GM21528 (cell line): ENCODE results near the gene CHD2.

Source experiments
- ATAC-seq: cut with Tn5 transposase; IDR thresholded peaks from one replicate; pipeline ENCODE4 v1.9.1; 2021; ENCODE audit warnings: mild to moderate bottlenecking, moderate library complexity; ENCODE audit not compliant: unreplicated experiment, low FRiP score

Gene CHD2

DNA sequence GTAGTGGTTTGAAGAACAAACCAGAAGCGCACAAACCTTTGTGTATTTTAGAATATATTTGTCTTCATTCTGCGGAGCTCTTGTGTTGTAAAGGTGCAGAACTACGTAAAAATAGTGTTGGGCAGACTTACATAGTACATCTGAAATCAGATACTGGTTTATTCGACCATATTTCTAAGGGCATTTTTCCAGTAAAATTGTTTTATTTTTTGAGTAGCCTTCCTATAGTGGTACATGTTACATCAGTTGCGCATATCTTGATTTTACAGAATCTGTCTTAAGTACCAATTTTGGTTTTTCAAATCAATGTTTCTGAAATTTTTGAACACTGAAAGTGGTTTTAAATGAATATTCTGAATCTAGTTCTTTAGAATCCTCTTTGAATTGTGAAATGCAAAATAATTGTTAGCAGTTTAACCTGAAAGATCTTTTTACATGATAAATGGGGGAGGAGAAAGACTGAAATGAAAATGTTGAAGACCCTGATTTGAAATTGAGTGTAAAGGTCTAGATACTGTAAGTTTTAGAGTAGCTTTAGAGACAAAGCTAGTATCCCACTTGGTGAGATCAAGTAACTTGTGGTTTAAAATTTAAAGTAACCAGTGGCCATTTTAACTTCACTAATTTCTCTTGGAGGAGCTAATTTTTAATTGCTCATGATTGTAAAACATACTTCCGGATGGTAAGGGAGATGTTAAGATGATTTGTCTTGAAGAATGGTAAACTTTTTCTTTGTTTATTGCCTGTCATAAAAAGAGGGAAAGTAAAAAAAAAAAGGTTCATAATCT lies 15.5 kb upstream of the CHD2 start:
- no peak for ATAC-seq

GRCh38 chr15:92885224-92886041 lies 14.7 kb upstream of the CHD2 start:
- no peak for ATAC-seq

DNA sequence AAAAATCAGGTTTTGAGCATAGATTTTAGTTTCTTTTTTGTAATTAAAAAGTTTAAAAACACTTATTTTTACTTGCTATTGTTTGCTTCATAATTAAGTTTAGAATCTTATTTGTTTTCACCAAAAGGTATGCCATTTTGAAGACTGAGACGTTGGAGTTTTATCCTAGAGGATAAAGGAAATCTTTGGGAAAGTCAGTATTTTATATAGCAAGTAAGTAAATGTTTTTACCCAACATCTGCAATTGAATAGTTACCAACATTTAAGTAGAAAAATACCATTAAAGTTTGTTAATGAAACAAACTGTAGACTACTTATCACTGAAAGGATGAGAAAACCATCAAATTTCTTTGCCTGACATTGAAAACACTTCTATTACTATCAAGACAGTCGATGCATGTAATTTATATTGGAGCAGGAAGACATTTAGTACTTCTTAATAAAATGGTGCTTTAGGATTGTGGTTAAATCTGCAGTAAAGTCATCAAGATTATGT lies 14.0 kb upstream of the CHD2 start:
- ATAC-seq: no peak

DNA sequence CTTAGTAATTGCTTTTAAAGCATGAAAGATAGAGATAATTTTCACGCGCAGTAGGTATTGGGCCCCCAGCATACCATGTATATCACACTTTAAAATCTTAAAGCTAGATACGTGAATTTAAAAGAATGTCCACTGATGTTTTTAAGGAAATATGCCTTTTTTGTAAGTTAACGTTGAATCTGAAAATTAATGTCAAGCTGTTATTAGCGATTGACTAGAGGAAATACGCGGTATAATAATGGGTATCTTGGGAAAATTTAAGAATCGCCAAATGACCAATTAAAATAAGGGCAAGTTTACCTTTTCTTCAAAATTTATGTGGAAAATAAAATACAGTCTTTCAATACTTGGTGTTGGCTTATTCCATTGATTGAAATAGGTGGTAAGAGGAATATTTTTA lies 13.3 kb upstream of the CHD2 start:
- no peak for ATAC-seq

DNA sequence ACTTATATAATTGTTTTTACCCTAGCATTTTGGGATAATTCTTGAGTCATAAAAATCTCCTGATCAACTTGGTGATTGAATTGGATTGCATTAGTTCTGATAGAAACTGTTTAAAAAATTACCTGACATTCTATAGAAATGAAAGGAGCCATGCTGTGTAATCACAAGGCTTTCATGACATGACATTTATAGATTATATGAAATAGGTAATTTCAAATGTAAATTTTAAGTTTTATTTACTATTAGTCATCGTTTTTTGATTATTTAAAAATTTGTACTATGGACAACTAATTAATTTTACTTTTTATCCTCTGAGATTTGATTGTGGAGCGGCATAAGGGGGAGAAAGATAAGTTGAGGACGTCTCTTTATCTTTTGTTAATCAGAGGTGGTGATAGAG lies 12.3 kb upstream of the CHD2 start:
- ATAC-seq: no peak

DNA sequence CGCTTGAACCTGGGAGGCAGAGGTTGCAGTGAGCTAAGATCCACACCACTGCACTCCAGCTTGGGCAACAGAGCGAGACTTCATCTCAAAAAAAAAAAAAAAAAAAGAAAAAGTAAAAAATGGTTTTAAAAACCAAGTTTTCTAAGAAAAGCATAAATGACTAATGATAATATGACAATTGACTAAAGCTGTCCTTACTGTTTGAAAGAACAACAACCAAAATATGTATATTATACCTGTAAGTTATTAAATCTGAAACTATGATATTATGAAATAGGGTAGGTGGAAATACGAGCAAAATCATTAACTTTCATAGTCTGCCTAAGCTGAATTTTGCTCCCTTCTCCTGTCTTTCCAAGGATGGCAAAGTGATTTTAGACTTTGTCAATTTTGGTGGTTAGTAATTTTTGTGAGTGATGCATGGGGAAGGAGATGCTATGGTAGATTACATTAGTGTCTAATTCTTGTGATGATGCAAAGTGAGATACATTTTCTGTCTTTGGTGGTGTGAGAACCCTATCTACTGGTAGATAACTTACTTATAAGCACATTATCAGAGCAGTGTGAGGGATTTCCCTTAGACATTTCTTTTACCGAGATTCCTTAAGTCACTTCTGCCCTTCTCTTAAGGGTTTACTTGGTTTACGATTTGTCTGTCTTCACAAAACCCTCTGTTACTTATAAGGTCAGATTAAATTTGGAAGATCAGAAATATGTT lies 10.6 kb upstream of the CHD2 start:
- ATAC-seq: no peak

DNA sequence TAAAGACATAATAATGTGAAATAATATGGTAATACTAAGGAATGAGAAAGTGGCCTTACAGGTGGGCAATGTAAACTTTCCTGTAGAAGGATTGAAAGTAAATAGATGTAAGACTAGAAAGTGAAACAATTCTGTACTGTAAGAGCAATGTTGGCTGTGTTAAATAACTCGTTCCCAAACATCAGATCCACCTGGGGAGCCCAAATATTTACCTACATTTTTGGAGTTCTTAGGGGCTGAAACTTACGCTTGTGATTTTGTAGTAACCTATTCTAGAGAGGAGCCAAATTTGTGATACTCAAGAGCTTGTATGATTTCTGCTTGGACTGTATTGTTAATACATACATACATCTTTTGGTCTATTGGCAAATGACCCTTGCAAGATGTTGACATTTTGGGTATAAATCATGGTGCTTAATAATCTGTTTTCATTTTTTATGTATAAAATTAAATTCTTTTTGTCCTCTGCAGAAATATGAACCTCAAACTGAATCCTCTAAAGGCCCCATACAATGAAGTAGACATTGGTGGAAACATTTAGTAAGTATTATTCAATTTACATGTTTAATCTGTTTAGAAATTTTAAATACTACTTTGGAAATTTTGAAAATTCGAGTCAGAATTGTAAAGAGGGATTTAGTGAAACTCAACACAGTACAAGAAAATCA lies 8.5 kb upstream of the CHD2 start:
- no peak for ATAC-seq

GRCh38 chr15:92892201-92892555 lies 7.9 kb upstream of the CHD2 start:
- ATAC-seq: no peak

- no peak for ATAC-seq
These were observed 6.9 kb upstream of the CHD2 start for GRCh38 chr15:92893200-92893599.

- no peak for ATAC-seq
These were observed 3.6 kb upstream of the CHD2 start for GRCh38 chr15:92896561-92896960.

GRCh38 chr15:92897620-92898019 lies 2.5 kb upstream of the CHD2 start:
- no peak for ATAC-seq

GRCh38 chr15:92898988-92899582 lies 1.0 kb upstream of the CHD2 start:
- no peak for ATAC-seq

DNA sequence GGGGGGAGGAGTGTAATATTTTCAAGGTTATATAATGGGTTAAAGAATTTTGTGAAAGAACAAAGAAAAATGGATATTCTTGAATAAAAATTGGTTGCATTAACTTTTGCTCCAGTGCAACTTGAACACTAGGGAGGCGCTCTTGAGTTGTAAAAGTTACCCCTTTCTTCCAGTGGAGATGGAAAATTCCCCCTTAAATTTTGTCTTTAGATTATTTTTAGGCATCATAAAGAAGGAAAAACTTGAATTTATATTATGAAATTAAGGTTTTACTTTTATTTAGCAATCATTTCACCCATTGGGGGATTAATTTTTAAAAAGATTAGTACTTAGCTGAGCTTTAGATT lies 550 bp upstream of the CHD2 start:
- no peak for ATAC-seq

- no peak for ATAC-seq
These were observed 577 bp downstream of the CHD2 start for GRCh38 chr15:92900731-92901071.

DNA sequence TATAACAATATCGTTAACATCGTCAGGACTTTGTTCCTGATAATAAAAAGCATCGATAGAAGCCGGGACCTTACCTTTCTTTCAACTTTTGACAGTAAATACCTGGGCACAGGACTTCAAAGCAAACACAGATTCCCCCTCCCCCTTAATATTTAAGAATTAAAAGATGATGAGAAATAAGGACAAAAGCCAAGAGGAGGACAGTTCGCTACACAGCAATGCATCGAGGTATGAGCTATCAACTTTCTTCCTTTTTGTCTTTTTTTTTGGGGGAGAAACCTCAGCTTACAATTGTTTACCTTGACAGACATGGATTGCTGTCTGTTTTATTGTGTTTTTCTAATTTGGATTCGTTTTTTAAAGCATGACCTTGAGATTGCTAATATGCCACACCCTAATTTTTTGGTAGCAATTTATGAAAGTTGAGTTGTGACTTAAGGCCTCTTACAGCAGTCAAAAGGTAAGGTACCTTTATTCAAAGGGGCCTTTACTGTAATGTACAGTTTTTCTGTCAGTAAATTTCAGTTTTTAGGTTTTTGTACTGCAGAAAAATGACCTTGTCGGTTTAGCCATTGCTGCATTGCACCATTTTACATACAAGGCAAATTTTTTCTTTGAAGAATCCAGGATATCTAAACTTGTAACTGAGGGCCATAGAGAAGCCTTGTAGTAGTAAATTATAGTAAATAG lies 1.1 kb downstream of the CHD2 start:
- no peak for ATAC-seq

DNA sequence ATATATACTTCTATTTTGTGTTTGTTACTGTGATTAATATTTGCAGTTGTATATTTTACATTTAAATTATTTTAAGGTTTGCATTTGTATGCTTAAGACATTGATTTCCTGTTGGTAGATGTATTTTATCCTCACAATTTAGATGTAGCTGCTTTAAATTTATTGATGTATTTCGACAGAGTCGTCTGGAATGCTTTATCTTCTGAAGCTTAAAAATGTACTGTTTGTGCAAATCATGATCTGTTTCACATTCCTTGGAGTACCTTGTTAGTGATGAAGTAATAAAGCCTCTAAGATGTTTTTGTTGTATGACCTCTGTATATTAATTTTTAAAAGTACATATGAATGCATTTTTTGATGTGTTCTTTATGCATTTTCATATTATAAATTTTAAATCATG lies 1.9 kb downstream of the CHD2 start:
- no peak for ATAC-seq

DNA sequence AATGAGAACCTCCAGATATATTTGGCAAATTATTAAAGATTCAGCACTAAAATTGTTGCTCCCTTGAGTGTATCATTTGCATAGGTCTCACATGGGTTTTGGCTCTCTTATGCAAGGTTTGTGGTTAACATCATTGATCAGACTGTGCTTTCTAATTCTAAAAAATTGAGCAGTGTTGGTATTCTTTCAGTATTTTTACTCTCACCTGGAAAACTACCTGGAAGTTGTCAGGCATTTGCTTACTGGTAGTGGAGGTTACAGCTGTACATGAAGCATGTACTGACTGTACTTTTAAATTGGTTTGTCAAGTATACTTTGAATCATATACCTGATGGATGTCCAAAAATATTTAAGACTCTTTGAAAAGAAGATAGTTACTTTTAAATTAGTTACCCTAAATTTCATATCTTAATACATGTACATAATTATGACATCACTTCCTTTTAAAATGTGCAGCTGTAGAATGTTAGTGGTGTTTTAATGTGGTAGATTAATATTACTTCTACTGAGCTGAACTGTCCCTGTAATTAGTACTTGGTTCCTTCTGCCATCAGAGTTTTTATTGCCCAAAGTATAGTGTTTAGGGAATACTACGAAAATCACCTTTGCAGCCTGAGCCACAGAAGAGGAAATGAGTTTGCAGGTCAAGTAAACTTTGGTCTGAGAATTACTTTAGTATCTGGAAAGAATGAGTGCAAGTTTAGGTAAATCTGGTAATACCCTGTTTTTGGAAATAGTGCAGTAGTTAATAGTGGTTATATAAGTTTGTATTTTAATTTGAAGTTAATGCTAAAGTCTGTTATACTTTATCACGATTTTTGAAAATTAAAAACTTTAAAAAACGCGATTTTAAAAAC lies 2.8 kb downstream of the CHD2 start:
- ATAC-seq: no peak

DNA sequence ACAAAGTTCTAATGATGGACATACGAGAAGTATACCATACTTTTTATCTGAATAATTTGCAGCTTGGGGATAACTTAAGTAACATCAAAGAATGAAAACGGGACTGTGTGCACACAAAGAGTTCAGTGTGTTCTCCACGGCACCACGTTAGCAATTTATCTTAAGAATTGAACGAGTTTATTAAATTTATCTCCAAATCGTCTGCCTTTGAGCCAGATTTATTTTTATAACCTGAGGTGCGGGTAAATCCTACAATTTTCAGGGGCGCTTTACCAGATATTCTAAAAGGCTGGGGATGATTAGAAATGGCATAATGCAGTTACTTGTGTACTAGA lies 3.5 kb downstream of the CHD2 start:
- no peak for ATAC-seq
